GM21515 (cell line): ENCODE results near the gene TTPAL.

Source experiments
- ATAC-seq: cut with Tn5 transposase; IDR thresholded peaks from one replicate; pipeline ENCODE4 v1.9.1; 2021; ENCODE audit not compliant: unreplicated experiment

TTPAL gene

DNA sequence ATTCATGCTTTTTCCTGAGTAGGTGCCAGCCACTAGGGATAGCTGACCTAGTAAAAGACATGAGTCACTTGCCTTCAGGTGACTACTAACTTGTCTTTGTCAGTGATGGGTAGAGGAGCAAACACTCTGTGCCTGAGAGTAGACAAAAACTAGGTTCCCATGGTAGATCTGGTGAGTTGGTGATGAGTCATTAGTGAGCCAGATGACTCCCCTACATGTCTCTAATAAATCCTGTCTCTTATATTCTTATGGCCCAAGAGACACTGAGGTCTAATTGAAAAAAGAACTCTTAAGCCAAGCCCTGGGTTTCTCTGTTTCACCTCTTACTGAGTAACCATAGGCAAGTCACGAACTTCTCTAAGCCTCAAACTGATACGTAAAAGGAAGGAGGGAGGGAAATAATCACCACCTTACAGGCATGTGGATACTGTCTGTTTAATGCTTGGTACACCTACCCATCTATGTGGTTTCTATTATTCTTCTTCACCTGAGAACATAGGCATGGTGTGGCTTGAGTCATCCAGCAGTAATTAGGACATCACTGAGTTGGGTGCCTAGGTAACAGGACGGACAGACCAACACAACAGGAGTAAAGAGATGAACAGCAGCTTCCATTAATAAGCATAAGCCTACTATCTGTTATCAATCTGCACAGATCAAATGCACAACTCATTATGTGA lies 20.3 kb downstream of the TTPAL start:
- no peak for ATAC-seq

DNA sequence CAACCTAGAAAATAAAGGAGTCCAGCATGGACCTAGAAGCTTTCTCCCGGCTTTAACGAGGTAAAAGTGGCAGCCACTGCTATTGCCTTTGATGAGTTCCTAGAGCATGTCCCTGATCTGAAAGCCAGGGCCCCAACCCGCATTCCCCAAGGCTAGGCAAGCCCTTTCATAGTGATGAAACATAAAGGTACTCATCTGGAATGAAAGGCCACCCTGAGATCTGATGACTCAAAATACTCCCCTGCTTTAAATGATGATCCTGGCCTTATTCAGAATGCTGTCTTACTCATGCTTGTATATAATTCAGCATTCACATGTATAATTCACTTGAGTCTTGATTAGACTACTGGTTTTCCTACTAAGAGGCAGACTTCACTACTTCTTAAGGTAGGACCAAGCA lies 21.3 kb downstream of the TTPAL start:
- ATAC-seq: no peak

DNA sequence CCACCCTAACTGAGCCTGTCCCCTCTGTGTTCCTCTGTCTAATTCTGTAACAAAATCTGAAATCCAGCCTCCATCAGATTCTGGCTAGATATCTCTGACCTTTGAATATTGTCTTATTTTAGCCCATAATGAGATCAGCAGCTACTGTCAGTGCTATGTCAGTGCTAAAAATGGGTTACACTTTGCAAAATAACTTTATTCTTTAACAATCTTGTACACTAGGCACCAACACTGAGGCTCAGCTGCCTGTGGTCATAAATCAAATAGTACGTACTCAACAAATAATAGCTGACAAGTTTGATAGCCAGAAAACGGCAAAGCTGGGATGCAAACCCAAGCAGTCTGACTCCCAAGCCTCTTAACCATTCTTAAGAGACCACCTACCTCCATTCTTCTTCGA lies 22.1 kb downstream of the TTPAL start:
- no peak for ATAC-seq

DNA sequence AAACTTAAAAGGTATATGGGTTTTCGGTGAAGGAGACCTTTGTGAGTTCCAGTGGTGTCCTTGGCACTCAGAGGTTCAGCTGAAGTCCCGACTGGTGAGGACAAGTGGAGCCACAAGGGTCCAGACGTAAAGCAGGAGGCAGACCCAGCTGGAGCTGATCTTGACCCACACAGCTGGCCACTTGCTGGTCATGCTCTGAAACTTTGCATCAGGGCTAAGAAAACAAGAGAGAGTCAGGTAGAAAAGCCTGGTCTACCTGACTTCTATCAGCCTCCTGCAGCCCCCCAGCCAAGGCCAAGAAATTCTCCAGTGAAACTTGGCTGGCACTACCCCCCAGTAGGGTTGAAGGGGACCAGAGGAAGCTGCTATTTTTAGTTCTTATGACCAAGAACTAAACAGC lies 24.5 kb downstream of the TTPAL start:
- ATAC-seq: no peak

DNA sequence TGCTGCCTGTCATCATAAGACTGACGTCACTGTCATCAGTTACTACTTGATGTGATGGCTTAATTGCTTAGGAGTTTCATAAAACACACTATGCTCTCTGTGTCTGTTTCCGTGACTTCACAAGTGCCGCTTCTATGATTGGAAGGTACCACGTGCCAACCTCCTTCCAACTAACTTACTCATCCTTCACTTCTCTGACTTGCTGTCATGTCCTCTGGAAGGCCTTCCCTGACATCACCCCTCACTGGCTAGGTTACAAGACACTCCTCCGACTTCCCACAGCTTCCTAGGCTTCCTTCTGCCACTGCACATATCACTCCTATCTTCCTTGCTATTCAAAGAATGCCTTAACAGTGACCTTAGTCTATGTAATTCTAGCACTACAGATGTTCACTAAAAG lies 25.8 kb downstream of the TTPAL start:
- no peak for ATAC-seq

DNA sequence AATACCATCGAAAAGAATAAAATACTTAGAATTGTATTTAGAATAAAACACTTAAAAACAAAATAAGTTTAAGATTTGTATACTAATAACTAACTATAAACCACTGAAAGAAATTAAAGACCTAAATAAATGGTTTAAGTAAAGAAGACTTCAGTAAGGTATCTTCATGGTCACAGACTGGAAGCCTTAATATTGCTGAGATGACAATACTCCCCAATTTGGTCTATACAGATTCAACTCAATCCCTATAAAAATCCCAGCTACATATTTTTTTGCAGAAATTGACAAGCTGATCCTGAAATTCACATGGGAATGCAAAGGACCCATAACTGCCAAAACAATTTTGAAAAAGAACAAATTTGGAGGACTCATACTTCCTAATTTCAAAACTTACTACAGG lies 27.3 kb downstream of the TTPAL start:
- no peak for ATAC-seq

DNA sequence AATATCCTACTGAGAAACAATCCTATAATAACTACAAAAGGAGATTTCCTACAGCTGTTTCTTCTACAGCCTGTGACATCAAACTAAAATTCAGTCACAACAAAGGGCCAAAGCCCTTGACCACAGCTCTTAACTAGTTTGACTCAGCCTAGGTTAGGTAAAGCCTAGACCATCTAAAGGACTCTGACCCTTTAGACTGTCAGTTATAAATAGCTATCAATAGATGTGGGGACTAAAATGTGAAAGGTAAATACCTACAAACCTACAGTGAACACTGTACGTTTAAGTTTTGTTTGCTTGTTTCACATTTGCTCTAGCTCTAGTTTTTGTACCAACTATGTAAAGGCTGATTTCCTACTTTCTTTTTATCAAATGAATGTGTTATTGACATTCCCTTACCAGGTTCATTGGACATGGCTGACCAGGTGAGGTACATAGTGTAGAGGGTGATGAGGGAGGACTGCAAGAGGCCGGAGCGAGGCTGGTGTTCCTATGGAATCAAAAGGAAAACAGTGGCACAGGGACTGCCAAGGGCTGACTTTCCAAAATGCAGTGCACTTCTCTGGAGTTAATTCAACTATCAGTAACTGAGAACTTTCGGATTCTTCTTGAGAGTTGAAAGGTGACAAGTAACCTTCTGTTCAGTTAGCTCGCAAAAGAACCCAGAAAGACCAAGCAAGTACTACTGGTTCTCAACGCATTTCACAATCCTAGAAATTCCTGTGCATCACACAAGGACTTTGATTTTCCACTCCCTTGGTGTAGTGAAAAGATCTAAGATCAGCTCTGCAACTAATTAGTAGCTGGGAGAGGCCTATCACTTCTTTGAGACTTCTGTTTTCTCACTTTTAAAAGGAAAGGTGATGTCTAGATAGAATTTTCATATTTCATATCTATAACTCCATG lies 29.0 kb downstream of the TTPAL start:
- ATAC-seq: no peak

DNA sequence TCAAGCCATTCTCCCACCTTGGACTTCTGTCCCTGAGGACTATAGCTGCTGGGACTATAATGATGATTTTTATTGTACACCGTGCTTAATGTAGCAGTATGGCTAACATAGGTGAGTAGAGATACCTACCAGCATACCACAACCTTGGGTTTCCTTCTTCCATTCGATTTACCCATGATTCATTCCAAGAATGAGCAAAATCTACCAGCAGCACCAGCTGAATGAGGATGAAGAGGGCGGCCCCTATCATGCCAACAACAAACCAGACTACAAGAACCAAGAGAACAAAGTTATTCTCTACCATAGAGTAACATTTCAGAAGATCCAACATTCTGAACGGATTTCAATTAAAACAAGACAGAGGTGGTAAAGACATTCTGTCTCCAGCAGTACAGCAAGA lies 34.1 kb downstream of the TTPAL start:
- ATAC-seq: no peak

DNA sequence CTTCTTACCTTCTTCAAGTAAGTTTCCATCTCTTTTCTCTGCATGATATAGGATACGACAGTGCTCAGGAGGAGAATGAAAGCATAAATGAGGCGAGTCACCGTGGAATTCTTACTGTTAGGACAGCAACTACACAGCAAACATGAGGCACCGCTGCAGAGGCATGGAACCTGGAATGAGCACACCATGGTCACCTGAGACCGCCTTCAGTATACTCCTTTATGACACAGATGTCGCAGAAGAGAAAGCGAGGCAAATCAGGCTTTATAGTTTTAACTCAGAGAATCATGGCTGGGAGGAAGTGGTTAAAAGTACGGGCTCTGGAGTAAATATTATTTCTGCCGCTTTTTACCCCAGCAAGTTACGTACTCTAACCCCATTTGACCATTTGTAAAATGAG lies 38.2 kb downstream of the TTPAL start:
- ATAC-seq: no peak

DNA sequence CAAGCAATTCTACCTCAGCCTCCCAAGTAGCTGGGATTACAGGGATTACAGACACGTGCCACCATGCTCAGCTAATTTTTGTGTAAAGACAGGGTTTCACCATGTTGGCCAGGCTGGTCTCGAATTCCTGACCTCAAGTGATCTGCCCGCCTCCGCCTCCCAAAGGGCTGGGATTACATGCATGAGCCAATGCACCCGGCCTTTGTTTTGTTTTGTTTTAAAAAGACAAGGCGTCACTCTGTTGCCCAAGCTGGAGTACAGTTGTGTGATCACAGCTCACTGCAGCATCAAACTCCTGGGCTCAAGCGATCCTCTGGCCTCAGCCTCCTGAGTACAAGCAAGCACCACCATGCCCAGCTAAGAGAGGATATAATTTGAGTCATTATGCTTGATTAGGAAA lies 40.8 kb downstream of the TTPAL start:
- ATAC-seq: no peak

DNA sequence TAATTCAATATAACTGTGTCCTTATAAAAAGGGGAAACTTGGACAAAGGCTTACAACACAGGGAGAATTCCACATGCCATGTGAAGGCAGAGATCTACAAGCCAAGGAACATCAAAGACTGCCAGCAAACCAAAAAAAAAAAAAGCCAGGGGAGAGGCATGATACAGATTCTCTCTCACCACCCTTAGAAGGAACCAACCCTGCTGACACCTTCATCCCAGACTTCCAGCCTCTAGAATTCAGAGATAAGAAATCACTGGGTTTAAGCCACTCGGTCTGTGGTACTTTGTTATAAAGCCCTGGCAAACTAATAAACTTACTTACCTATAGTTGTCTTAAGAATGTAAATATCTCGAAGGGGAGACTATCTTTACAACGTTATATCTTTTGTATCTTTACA lies 41.8 kb downstream of the TTPAL start:
- ATAC-seq: no peak

DNA sequence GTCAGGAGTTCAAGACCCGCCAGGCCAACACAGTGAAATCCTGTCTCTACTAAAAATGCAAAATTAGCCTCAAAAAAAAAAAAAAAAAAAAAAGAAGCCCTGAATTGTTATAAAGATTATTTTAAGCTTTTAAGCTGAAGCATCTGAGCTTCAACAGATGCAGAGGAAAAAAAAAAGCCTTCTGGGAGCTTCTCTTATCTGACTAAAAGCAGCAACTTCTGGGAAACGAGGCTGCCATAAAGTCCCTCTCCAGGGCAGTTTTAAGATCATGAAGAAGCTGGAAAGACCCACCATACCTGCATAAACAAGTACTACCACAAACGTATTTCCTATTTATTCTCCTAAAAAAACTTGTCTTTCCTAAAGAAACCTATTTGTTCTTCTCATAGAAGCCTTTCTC lies 42.6 kb downstream of the TTPAL start:
- ATAC-seq: no peak

DNA sequence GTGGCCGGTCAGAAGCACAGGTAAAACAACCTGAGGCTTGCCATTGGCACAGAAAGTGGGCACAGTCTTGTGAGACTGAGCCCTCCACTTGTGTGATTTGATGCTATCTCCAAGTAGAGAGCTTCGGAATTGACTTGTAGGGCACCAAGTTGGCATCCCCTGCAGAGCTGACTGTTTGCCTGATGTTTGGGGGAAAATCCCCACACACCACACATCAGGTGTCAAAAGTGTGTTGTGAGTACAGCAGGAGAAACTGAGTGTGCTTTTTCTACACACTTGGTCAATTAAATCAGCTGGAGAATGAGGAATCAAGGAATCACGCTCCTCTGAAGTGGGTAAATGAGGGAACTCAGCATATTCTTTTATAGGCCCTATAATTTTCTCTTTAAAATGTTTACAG lies 45.2 kb downstream of the TTPAL start:
- no peak for ATAC-seq

DNA sequence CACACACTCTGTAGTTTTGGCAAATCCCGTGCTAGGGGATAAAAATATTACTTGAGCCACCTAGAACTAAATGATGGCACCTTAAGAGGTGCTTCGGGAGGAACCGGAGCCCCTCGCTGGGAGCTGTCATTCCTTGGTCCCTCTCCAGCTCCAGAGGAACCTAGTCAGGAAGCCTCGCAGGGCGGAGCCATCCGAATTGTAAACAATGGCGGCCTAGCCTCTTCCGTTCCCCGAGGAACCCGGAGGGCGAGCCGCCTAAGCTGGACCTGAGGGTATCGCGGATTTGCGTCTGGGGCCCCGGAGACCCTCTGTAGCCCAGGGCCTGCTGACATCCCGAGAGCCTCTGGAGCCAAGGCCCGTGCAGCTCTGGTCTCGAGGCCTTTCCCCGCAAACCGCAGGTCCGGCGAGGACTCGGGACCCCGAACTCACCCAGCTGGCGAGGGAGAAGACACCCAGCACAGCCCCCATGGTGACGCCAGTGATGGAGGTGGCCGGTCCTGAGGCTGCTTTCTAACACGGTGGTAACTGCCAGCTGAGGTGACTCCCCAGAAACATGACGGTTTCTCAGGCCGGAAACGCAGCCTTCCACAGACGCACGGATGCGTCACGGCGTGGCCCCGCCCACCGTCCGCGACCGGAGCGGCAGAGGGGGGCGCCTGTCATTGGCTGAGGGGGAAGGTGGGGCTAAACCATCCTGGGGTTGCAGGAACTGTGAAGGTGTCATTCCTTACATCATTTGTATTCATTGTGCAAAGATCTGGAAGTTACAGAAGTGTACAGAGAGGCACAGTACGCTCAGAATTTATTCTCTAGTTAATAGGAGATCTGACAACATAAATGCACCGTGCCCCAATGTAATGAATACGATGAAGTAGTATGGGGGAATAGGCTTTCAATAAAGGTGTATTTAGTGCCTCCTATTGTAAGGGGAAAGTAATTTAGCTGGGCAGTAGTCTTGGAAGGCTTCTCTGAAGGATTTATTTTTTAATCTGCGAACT lies 46.1 kb downstream of the TTPAL start, which contains the start of gene SERINC3:
Gene SERINC3 (minus strand): TSS at position 587 of the 998 bp plus-strand sequence. CDS start 119 bp downstream, at position 468.
- ATAC-seq: peak; percentile 97

DNA sequence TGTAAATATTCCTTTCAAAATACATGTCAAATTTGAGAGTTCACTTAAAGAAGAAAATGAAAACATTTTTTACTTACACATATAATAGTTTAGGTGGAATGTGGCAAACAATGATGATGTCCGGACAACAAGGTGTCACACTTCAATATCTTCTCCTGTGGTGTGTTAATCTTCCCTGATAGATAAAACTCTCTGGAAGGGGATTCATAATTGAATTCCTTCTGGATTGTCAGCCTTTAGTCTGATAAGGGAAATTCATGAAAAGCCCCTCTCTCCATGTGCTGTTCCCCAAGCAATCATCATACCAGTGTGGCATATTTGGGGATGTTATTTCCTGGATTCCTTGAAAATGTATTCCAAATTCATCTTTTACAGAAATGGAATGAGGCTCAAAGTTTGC lies 47.2 kb downstream of the TTPAL start:
- no peak for ATAC-seq

DNA sequence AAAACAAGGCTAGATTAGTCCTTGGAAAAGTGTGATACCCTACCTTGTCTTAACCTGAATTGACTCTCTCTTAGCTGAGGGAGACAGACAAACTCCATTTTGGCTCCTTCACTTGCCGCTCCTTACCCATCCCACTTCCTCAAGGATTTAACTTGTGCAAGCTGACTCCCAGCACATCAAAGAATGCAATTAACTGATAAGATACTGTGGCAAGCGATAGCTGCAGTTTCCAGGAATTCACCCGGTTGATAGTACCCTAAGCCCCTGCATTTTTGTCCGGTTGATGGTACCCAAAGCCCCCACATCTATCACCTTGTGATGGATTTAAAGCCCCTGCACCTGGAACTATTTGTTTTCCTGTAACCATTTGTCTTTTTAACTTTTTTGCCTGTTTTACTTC lies 48.1 kb downstream of the TTPAL start:
- no peak for ATAC-seq

DNA sequence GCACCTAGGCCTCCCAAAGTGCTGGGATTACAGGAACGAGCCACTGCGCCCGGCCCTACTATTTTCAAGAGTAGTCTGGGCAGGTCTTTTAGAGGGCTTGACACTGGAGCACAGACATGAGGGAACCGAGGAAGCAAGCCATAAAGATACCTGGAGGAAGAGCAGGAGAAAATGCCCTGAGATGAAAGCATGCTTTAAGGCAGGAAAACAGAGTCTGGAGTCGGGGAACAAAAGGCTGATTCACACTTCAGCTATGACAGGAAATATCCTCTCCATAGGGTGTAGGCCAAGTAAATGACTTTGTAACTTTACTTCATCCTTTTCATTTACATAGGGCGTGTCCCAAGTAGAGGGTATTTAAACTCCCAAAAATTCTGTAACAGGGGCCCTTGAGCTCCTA lies 50.5 kb downstream of the TTPAL start:
- ATAC-seq: no peak

DNA sequence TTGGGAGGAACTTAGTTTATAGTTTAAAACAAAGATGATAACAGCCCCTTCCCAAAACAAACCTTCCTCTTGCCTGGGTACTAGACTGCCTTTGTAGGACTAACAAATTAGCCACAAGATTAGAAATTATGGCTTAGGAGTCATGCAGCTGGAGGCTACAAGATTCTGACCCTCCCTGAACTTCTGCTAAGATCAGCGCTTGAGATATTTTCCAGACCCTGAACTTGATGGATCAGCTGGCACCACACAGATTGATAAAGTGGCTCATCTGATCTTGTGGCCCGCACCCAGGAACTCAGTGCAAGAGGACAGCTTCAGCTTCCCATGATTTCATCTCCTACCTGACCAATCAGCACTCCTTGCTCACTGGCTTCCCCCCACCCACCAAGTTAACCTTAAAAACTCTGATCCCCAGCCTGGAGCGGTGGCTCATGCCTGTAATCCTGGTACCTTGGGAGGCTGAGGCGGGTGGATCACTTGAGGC lies 52.1 kb downstream of the TTPAL start:
- no peak for ATAC-seq

DNA sequence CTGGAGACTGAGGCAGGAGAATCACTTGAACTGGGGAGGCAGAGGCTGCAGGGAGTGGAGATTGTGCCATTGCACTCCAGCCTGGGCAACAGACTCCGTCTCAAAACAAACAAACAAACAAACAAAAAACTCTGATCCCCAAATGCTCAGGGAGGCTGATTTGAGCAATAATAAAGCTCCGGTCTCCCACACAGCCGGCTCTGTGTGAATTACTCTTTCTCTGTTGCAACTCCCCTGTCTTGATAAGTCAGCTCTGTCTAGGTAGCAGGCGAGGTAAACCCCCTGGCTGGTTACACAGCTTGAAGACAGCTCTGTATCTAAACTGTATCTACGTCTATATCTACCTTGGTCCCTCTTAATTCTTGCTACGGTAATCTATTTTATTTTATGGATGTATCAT lies 52.6 kb downstream of the TTPAL start:
- ATAC-seq: no peak

DNA sequence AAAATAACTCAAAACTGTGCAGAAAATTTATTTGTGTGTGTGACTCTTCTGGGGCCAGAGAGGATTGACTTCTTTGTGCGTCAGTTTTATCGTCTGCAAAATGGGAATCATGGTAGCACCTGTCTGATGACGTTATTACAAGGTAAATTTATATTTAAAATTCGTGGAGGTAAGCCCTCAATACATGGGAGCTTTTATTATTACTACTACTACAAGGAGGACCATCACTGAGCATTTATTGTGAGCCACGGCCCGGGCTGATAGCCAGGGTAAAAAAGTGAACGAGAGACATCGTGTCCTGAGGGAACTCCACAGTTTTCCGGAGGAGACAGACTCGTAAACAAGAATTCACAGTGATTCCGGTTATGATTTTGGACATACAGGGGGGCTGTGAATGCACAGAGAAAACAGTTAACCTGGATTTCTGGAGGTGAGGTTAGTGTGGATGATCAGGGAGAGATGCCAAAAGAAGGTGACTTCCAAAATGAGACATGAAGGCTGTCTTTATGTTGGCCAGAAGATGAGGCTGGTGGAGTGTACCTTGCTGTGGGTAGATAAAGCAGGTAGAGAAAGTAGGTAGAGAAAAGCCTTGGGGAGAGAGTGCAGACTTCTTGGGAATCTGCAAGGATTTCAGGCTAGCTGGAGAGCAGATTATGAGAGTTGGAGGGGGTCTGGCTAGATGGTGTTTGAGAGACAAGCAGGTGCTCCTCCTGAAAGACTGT lies 56.7 kb downstream of the TTPAL start:
- no peak for ATAC-seq
